ENCODE results near the gene MRPS5.

The MRPS5 gene

DNA sequence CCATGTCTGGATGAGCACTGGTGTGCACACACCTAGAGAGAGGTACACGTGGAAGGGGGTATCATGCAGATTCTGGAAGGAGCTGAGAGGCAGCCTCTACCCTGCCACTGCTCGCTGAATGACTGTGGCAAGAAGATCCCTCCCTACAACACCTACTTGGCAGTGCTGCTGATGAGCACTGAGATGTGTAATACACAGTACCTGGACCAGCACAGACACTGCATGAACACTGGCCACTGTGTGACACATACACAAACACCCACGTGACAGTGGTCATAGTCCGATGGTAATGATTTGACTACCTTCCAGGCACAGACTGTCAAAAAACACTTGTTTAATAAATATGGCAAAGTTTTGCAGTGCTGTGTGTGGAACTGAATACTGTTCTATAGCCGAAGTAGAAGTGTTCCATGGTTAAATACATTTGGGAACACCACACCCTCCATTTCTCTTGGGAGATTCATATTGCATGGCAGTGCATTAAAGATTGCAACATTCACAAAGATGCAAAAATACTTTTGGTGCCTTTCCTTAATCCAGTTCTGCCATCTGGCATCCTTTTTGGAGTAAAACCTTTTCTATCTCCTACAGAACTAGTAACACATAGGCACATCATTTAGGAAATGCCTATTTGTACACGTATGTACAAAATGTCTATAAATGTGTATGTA, 29.6 kb downstream of the MRPS5 start:
- no peak for DNase-seq (ENCODE audit: low spot score)

GRCh38 chr2:95087379-95087778, 34.2 kb downstream of the MRPS5 start:
- no peak for DNase-seq (ENCODE audit: low spot score)

GRCh38 chr2:95086017-95086416, 35.6 kb downstream of the MRPS5 start:
- DNase-seq (ENCODE audit: low spot score): no peak

GRCh38 chr2:95082477-95082876, 39.1 kb downstream of the MRPS5 start:
- no peak for DNase-seq (ENCODE audit: low spot score)

DNA sequence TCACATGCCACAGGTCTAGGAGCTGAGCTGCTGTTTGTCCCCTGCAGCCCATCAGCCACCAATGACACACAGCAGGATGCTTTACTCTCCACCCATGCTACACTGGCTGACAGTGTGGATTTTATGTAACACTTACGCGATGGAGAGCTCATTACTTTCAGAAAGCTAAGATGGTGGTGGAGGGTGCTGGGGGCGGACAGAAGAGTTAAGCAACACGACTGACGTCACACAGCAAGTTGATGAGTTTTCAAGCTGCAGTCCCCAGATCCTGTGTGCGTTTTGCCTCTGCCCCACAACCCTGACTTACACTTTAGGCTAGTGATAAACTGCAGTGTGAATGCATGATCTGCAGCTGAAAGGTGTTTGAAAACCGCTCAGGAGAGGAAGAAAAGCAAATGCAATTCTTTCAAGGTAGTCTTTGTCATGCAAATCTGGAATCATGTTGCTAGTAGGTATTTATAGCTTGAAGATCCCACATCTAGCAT, 42.4 kb downstream of the MRPS5 start:
- DNase-seq (ENCODE audit: low spot score): no peak

- DNase-seq (ENCODE audit: low spot score): no peak
These were observed 43.6 kb downstream of the MRPS5 start for GRCh38 chr2:95077861-95078603.

GRCh38 chr2:95077530-95077825, 44.1 kb downstream of the MRPS5 start:
- peak; percentile 30 for DNase-seq (ENCODE audit: low spot score)

GRCh38 chr2:95076705-95077529, 44.7 kb downstream of the MRPS5 start:
- peak; percentile 85 for DNase-seq (ENCODE audit: low spot score)

GRCh38 chr2:95075440-95076132, 46.0 kb downstream of the MRPS5 start:
- DNase-seq (ENCODE audit: low spot score): no peak

- DNase-seq (ENCODE audit: low spot score): no peak
These were observed 46.8 kb downstream of the MRPS5 start for GRCh38 chr2:95074663-95075439.

DNA sequence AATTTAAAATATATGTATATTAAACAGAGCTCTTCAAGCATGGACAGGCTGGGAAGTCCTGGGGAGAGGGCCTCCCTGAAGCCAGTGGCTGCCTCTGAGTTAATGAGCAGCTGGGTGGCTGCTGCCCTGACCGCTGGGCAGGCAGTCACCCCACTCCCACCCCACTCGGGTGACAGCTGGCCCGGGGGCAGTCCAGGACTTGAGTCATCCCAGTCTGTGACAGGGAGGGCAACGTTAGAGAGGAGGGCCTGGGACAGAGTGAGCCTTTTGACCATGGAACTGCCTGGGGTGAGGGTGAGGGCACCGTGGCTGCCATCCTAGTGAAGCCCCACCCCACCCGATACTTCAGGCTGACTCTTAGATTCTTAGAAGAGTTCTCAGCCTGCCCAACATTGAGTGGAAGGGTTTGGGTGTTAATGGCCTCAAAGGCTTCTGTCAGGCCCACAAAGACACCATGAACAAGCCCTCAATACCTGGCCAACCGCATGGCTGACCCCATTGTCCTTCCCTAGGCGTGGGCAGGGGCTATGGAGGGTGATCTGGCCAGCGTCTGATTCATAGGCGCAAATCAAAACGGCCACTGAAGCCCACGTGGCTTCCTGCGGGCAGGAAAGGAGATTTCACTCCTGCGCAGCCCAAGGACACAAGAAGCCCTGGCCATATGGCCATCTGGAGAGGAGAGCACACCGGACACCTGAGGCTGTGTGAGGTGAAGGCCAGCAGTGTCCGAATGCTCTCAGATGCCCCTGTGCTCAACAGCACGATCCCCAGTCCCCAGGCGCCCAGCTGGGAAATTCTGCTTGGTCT, 47.5 kb downstream of the MRPS5 start:
- no peak for DNase-seq (ENCODE audit: low spot score)

- no peak for DNase-seq (ENCODE audit: low spot score)
These were observed 49.2 kb downstream of the MRPS5 start for GRCh38 chr2:95072424-95072823.

DNA sequence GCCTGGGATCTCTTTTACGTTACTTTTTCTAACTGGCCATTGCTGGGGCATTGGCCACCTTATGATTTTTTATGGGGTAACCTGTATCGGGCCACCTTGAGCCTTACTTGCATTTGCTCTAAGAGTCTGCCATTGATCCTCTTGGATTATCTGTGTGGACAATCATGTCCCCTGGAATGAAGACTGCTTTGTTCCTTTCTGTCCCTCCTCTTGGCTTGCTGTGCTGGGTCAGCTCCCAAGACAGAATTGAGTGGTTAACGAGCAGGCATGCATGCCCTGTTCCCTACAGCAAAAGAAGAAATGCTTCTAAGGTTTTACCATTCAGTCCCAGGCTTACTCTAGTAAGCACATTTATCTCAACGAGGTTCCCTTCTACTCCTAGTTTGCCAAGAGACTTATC, 49.8 kb downstream of the MRPS5 start:
- DNase-seq (ENCODE audit: low spot score): no peak

- DNase-seq (ENCODE audit: low spot score): no peak
These were observed 52.1 kb downstream of the MRPS5 start for GRCh38 chr2:95069465-95069864.

DNA sequence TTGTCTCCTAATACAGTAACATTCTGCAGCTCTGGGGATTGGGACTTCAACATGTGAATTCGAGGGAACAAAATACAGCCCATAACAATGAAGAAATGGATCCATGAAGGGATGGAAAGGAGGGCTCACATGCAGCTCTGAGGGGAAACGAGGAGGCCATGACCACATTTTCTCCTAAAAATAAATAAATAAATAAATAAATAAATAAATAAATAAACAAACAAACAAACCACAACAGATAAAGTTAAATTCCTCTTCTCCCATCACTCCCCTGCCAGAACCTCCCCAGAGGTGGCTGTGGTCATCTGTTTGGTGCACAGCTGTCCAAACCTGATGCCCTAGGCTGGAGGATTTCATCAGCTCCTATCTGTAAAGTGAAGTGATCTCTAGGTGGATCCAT, 53.4 kb downstream of the MRPS5 start:
- no peak for DNase-seq (ENCODE audit: low spot score)

DNA sequence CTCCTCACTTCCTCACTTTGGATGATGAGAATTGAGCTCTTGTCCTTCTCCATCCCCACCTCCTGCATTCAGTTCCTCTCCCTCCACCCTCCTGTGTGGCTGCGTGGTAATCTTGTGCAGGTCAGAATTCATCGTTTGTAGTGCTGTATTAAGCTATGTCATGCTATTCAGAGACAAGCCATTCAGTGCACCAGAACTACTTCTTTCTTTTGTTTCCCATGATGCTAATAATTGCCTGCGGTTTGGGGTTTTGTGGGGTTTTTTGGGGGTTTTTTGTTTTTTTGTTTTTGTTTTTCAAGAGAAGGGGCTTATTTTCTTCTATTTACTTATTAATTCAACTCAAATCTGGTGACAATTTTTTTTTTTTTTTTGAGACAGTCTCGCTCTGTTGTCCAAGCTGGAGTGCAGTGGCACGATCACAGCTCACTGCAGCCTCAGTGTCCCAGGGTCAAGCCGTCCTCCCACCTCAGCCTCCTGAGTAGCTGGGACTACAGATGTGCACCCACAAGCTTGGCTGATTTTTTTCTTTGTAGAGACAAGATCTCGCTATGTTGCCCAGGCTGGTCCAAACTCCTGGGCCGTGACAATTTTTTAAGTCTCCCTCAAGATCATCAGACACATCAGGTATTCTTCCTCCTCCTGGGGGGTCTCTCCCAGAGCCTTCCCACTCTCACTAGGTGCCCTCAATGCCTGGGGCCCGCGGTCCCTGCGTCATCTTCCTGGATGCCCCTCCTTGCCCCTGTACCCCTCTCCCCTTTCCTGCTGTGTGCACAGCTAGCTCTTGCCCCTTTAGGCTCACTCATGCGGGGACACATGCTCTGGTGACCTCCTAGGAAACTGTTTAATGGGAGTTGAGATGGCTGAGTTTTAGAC, 58.3 kb downstream of the MRPS5 start:
- no peak for DNase-seq (ENCODE audit: low spot score)

DNA sequence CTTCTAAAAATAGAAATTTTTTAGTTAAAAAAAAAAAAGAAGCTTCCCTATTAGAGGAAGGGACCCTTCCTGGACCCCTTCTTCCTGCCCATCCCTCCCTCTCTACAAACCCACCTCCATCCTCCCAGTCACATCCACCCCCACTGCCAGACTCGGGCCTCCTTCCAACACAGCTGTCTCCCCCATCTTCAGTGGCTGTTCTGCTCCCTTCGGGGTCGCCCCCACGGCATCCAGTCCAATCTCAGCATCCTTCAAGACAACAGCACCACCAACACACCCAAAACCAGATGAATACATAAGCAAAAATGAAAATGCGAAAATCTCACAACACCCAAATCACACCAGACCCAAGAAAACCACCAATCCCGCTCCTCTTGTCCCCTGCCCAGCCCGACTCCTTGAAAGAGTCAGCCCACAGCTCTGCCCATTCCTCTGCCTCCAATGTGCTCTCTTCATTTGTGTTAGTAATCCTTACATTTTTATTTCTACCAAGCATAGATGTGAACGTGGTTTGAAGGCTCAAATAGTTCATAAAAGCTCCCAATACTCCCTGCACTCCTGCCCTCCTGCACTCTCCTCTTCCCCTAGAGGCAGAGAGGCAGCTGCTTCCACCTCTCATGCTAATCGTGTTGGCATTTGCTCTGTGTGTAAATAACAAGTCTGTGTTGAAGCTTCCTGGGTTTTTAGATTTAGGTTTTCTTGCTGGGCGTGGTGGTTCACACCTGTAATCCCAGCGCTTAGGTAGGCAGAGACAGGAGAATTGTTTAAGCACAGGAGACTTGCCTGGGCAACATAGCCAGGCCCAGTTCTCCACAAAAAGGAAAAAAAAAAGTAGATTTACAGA, 59.1 kb downstream of the MRPS5 start:
- DNase-seq (ENCODE audit: low spot score): no peak

GRCh38 chr2:95061601-95062183, 59.9 kb downstream of the MRPS5 start:
- DNase-seq (ENCODE audit: low spot score): no peak

Measured in SW480 (cell line).